HL-60/S4 treated with retinoic acid at 250 ng/mL for 4 days and 3 days (cell line): ENCODE data around the gene TBC1D10A.

Experiments used
- in situ Hi-C: fragments of 300-500 bp; cut with MboI; formaldehyde crosslinking; loops from 2 replicates; pipeline ENCODE4 v1.7.0; 2022; ENCODE audit warnings: low sequenced_read_pairs

TBC1D10A gene

DNA sequence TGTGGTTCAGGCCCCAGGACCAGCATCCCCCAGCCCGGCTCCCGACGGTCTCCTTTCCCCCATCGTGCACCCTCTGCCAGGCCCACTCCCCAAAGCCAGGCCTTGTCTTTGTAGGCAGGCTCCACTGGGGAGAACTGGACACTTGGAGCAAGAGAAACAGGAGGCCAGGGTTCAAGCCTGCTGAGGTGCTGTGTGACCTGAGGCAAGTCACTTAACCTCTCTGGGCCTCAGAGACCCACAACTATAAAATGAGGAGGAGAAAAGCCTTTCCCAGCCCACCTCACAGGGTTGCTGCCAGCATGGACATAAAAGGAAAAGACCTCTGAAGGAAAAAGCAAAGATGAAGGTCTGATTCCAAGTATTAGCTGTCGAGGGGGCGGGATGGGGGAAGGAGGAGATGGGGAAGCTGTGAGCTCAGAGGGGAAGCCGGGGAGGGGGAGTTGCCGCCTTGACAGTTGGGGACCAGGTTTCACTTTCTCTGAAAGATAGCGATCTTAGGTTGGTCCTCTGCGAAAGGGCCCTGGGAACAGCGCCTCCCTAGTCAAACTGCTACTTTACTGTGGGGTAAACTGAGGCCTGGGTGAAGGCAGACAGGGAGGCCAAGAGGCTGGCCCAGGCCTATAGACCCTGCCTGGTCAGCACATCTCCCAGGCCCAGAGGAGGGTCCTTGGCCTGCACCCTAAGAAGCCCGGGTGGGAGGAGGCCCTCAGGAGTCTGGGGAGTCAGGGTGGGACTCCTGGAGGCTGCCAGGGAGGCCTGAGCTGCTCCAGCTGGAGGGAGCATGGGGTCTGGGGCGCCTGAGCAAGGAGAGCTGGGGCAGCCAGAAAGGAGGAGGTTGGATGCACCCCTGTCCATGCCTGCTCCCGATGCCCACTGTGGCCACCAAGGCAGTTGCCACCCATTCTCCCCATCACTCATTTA, 59.1 kb downstream of the TBC1D10A start:
- in situ Hi-C loops: no loop called here

DNA sequence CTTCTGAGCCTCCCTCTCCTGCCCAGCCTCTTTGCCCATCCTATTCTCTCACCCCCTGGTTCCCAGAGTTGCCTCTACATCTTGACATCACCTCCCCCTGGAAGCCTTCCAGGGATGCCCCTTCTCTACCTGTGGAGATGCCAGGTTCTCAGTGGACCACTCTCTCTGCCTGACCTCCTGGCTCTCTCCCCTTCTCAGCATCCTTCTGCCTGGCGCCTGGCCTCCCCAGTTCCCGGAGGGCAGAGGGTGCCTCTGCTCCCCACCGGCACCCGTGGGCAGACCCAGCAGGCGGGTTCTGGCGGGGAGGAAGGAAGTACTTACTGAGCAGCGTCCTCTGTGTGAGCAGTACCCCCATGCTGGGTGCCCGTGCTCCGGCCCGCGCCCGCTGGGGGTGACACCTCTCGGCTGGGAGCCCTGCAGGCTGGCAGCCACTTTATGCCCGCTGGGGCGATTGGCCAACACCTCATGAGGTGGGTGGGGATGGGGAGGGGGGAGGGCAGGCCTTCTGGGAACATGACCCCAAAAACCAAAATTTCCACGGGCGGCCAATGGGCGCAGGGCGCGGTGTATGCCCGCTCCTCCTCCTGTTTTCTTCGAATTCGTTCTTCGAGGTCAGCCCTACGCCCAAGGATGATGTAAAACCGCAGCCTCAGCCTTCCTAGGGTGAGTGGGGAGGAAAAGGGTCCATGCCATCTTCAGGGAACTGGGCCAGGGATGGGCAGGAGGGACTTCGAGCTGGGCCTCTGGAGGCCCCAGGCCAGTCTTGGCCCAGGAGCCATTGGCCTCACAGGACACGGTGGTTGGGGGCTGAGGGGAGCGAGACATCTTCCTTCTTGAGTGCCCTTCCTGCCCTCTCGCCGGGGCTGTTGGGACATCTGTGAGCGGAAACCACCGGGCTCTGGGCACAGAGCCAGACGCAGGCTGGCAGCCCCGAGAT, 60.0 kb downstream of the TBC1D10A start, which contains the start of gene OSM:
Gene OSM, minus strand, starts transcription at position 407 of the 937 bp plus-strand sequence. Its CDS starts 52 bp downstream, at position 355.
- in situ Hi-C loops: no loop called here

DNA sequence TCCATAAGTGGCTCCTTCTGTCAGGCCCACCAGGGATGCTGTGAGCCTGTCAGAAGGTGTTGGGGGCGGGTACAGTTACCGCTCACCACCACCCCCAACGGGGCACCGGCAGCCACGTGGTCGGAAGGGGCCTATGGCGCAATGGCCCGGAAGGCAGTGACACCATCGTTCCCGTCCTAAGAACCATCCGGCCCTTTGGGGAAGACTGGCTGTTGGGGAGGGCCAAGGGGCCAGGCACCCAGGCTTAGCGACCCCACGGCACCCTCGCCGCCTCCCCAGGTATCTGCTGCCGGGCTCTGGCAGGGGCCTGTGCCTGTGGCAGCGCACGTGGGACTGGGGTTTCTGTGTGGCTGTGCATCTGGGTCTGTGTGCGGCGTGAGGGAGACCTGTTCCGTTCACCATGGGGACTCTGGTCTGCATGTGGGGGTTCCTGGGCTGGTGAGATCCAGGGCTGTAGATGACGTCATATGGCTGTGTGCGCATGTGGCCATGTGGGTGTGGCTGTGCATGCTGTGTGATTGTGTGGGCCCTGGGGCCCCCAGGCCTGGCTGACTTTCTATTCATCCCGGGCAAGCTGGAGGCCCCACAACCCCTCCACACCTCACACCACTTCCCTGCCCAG, 60.8 kb downstream of the TBC1D10A start:
- in situ Hi-C loops: no loop called here

DNA sequence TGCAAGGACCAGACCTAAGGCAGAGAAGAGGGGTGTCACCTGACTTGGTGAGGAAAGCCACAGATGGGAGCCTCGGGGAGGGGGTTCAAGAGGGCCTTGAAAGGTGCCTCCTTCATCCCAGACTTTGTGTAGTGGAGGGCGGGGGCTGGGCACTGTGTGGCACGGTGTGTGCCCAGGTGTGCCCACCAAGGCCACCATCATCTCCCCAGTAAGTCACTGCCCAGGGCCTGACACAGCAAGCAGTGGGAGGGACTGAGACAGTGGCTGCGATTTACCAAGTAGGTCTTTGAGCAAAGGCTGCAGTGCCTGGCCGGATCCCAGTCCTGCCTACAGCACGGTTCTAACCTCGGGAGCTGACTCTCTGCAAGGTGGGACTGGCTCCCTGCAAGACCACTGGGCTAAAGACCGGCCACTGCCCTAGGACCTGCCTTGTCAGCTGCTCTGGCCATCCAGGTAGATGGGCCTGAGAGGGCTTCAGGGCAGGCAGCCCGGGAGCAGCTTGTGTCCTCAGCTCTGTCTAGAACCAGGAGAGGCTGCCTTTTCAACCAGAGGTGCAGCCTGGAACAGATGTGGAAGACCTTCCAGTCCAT, 61.5 kb downstream of the TBC1D10A start:
- in situ Hi-C loops: no loop called here

DNA sequence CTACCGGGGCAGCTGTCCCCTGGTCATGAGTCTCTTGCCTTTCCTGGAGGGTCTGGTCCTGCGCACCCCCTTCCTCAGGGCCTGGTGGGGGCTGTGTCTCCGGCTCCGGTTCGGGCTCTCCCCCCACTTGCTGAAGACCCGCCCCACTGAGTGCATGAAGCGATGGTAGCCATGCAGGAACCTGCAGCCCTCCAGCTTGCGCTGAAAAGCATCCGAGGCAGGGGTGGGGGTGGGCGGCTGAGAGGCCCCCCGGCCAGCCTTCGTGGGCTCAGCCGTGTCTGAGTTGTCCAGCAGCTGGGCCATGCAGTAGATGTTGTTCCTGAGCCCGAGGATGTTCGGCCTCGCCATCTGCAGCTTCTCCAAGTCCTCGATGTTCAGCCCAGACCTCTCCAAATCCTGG, 62.9 kb downstream of the TBC1D10A start:
- in situ Hi-C loops: loop anchor here (5.0 kb wide), 1 partner anchor 157 kb away; no protein-coding TSS in a partner anchor

DNA sequence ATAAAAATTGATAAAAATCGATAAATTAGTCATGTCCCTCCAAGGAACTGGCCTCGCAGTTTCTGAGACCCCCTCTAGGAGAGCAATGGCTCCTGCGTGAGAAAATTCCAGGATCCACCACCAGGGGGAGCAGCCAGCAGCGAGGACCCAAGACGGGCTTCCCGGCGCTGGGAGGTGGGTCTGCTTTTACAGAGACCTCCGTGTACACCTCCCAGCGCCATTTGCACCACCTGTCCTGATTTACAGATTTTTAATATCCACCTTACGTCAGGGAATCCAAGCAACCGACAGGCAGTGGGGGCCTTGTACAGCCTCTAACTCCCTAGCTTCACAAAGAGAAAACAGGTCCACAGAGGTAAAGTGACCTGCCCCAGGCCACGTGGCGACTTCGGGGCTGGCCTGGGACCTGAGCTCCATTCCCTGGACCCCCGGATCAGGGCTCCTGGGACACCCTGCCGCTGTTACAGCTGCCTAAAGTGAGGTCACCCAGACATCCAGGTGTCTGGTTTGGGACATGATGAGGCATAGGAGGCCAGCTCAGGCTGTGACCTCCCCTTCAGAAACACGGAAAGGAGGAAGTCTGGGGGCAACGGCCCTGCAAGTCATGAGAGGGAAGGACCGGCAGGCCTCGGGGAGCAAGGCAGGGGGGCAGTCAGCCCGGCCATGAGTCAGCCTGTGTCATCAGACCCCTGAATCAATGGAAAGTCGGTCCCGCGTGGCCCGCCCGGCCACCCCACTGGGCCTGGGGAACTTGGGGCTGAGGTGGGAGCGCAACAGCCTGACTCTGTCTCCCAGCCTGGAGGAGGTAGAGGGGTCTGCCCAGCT, 63.6 kb downstream of the TBC1D10A start:
- in situ Hi-C loops: loop anchor here (5.0 kb wide), 1 partner anchor 156 kb away; no protein-coding TSS in a partner anchor

DNA sequence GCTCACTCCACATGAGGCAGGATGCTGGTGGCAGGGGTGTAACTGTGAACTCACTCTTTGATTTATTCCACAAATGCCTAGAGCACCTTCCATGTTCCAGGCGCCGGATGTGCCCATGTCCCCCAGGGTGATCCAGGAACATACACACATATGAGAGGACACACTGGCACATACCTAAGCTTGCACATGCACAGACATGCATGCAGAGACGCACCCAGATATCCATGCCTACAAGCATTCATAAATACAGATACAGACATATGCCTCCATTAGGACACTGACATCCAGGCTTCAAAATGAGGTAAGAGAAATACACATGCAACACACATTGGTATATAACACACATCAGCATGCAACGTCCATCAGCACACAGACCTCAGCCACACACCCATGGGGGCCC, 64.6 kb downstream of the TBC1D10A start:
- in situ Hi-C loops: loop anchor here (5.0 kb wide), 1 partner anchor 155 kb away; no protein-coding TSS in a partner anchor

DNA sequence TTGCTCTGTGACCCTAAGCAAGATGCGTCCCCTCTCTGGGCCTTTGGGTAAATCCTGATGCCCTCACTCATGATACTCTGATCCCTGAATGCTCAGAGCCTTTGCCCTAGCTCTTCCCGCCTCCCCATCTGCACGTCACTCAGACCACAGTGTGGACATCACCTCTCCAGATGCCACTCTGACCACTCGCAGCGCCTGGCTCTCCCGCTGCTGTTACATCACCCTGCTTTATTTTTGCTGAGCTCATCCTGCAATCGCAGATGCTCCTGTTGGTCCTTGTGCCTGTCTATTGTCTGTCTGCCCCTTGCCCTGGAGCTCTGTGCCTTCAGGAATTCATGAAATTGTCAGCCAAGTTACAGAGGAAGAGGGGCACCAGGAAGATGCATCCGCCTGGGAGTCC, 65.6 kb downstream of the TBC1D10A start:
- in situ Hi-C loops: loop anchor here (5.0 kb wide), 1 partner anchor 154 kb away; no protein-coding TSS in a partner anchor

DNA sequence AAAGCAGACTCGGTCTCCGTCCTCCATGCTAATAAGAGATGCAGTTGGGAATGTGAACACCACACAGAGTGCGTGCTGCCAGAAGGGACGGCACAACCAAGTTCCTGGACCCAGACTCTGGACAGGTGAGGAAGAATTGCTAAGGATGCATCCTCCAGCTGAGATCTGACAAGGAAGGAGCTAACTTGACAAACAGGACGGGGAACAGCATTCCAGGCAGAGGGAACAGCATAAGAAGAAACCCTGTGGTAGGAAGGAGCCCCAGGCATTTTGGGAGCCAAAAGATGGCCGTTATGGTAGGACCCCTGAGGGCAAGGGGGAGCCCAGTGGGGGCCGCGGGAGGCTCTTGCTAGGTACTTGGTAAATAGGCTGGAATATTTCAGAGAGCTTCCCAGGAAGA, 66.1 kb downstream of the TBC1D10A start:
- in situ Hi-C loops: loop anchor here (5.0 kb wide), 1 partner anchor 153 kb away; no protein-coding TSS in a partner anchor

DNA sequence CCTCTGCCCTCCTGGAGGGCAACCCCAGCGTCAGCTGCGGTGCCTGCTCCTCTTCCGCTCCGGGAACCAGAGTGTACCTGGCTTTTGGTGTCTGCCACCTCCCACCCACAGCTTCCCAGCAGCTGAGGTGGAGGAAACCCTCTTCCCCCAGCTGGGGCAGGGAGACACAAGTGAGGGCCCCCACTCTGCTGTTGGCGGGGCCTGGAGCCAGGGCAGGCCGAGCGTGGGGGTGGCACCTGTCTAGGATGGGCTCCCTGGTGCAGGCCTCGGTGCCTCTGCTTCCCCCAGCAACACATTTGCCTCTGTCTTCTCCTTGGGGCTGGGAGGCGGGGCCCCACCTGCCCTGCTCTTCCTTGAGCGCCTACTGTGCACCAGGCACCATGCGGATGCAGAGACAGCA, 66.5 kb downstream of the TBC1D10A start:
- in situ Hi-C loops: loop anchor here (5.0 kb wide), 1 partner anchor 153 kb away; no protein-coding TSS in a partner anchor

DNA sequence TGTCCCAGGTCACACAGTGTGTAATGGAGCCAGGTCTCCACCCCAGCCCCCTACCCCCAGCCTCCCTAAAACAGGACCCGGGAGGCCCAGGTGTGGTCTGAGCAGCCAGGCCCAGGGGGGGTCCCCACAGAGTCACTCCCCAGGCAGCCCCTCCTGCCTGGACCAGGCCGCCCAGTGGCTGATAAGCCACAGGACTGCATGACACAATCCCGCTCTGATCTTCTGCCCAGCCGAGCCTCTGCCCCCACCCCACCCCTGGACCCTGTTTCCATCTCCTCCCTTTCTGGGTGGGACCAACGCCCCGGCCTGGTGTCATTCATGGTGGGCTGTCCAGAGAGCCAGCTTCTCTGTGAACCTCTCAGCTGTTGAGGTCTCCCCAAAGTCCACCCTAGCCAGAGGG, 72.4 kb downstream of the TBC1D10A start:
- in situ Hi-C loops: no loop called here

DNA sequence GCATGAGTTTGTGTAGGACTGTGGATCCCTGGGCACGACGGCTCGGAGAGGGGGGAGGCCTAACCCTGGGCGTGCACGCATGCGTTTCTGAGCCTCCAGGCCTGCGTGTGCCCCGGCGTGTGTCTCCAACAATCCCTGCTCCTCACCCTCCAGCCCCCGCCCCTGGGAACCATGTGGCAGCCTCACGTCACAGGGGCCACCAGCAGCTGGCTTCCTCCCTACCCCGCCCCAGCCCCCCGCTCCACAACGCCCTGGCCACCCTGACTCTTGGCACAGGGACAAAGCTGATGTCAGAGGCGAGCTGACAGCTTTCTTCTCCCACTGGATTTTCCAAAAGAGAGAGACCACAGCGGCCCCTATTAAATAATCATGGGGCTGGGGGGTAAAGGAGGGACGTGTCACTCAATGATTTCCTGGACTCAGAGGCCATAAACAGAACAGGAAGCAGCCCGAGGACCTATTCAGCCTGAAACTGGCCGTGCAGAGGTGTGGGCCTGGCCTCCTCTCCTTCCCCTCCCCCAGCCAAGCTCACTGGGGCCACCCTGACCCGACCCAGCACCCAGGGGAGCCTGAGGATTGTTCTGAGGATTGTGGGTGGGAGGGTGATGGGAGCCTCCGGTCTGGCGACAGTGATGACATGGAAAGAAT, 73.4 kb downstream of the TBC1D10A start:
- in situ Hi-C loops: no loop called here

DNA sequence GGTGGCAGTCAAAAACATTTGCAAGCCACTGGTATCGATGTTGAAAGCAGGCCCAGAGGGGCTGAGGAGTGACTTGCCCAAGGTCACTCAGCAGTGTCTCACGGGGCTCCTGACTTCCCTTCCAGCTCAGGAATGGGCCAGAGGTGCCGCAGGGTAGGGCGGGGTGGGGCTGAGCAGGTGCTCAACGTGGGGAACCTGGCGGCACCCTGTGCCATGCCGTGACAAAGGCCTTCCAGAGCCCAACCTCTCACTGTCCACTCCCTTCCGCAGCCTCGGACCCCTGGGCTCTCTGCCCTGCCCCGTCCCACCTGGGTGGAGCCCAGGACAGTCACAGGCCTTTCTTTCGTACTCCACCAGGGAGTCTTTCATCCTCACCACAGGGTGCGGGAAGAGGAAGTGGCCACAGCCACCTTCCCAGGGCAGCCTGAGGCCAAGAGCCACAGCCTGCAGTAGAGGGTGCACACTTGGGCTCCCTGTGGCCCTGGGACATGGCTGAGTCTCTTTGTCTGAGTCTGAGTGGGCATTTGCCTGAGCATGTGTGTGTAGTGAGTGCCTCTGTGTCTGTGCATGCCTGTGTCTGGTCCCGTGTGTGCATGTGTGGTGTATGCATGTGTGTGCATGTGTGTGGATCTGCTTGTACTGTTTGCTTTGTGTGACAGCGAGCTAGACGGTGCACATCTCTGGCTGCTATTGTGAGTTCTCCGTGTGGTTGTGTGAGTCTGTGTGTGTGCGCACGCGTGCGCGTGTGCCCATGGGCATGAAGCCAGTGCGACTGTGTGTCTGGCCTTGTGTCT, 74.1 kb downstream of the TBC1D10A start:
- in situ Hi-C loops: no loop called here

DNA sequence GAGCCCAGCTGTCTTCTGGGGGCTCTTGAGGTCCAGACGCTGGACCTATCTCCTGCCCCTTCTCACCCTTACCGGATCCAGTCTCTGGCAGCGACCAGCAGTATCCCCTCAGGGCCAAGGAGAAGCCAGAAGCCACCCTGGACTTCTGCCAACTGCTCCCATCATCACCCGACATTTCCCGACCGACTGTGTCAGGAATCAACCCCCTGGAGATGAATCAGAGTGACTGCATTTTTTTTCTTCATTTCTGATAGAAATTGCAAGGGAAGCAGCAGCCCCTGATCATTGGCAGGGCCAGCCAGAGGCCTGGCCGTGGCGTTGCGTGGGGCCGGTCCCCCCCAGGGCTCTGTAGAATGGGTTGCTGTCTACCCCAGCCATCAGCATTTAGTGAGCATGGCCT, 75.0 kb downstream of the TBC1D10A start:
- in situ Hi-C loops: no loop called here

DNA sequence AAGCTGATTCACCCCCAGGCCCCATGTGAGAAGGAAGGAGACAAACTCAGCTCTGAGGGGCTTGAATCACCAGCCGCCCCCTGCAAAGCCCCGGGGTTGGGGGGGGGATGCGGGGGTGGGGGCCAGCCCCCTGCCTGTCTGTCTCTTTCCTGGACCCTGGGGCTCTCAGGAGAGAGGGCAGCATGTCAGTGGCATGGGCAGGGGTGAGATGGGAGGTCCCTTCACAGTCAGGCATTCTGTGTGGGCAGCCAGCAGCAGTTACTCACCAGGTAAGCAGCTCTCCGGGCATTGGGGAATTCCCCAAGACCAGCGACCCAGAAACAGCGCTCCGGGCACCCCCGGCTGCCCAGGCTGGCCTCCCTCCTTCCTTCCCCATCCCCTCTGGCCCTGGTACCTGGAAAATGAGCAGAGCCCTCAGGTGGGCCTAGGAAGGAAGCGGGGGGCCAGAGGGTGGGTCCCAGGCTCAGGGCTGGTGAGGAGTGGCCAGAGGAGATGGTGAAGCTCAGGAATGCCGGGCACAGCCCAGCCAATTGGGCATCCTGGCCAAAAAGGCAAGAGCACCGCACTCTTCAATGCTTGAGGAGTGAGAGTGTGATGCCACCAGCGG, 76.0 kb downstream of the TBC1D10A start:
- in situ Hi-C loops: no loop called here

DNA sequence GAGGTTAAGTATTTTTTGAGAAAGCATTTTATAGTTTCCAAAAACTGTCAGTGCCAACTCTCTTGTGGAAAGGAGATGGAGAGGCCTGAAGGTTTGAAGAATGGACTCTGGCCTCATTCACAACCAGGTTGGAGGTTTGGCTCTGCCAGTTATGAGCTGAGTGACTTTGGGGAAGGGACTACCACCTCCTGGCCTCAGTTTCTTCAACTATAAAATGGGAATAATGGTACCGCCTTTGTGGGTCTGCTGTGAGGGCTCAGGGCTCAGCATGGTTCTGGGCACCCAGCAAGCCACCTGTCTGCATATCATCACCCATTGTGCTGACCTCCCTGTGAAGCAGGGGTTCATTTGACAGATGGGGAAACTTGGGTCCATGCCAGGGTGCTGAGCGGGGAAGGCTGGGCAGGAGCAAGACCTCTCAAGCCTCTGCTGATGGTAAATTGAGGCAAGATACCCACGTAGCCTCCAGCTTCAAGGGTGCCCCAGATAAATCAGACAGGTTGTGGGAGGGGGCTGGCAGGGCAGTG, 76.6 kb downstream of the TBC1D10A start:
- in situ Hi-C loops: no loop called here
